GM18505 (cell line): ENCODE measurements around the gene B3GNT5.

Source experiments
- ATAC-seq: cut with Tn5 transposase; IDR thresholded peaks from one replicate; pipeline ENCODE4 v1.9.1; 2021; ENCODE audit not compliant: unreplicated experiment
- POLR2A ChIP-seq: IDR thresholded peaks from 4 replicates; pipeline ENCODE4 v1.6.1; 2011; ENCODE audit warnings: borderline replicate concordance; ENCODE audit not compliant: insufficient read depth, insufficient read length; ENCODE audit errors: extremely low read depth

Gene B3GNT5

GRCh38 chr3:183317886-183318865 is 65.1 kb downstream of the B3GNT5 start:
- TF ChIP-seq POLR2A, result no peak
- no peak for ATAC-seq

- TF ChIP-seq POLR2A, result no peak
- no peak for ATAC-seq
Measured at GRCh38 chr3:183318877-183319276, 65.8 kb downstream of the B3GNT5 start.

- TF ChIP-seq POLR2A, result no peak
- ATAC-seq, result no peak
Measured at GRCh38 chr3:183319371-183319770, 66.3 kb downstream of the B3GNT5 start.
